Loucy (cell line): ENCODE data around the gene MBD5.

ENCODE experiments used
- H2AFZ ChIP-seq: fragments of 200-600 bp; sonication (generic); 2 replicates; pipeline ENCODE4 v1.6.0; 2016; ENCODE audit warnings: antibody characterized with exemption, mild to moderate bottlenecking, low read length, moderate library complexity
- H3F3A ChIP-seq: fragments of 200-600 bp; 2 replicates; pipeline ENCODE4 v1.6.0; 2016; ENCODE audit warnings: antibody characterized with exemption, low read depth, mild to moderate bottlenecking
- H3K27me3 ChIP-seq: fragments of 200-600 bp; sonication (generic); 2 replicates; pipeline ENCODE4 v1.6.1; 2014; ENCODE audit warnings: low read length, mild to moderate bottlenecking; ENCODE audit not compliant: insufficient read depth, poor library complexity, severe bottlenecking
- H3K36me3 ChIP-seq: fragments of 200-600 bp; sonication (generic); 2 replicates; pipeline ENCODE4 v1.6.1; 2016; ENCODE audit warnings: low read length; ENCODE audit not compliant: insufficient read depth
- H3K4me1 ChIP-seq: fragments of 200-600 bp; sonication (generic); 2 replicates; pipeline ENCODE4 v1.5.1; 2014; ENCODE audit warnings: low read length, mild to moderate bottlenecking; ENCODE audit not compliant: insufficient read depth, poor library complexity, severe bottlenecking
- H3K4me2 ChIP-seq: fragments of 200-600 bp; sonication (generic); 2 replicates; pipeline ENCODE4 v1.6.0; 2014; ENCODE audit warnings: antibody characterized with exemption, low read length, low read depth, mild to moderate bottlenecking; ENCODE audit not compliant: poor library complexity, severe bottlenecking
- H3K4me3 ChIP-seq: fragments of 200-600 bp; sonication (generic); 2 replicates; pipeline ENCODE4 v1.5.1; 2014; ENCODE audit warnings: low read length, mild to moderate bottlenecking, mixed read lengths; ENCODE audit not compliant: poor library complexity, severe bottlenecking
- H3K79me2 ChIP-seq: fragments of 200-600 bp; sonication (generic); 2 replicates; pipeline ENCODE4 v1.6.1; 2014; ENCODE audit warnings: low read length; ENCODE audit not compliant: insufficient read depth
- H3K9ac ChIP-seq: fragments of 200-600 bp; sonication (generic); 2 replicates; pipeline ENCODE4 v1.6.0; 2014; ENCODE audit warnings: mild to moderate bottlenecking, low read depth, low read length, moderate library complexity; ENCODE audit not compliant: poor library complexity, severe bottlenecking
- H3K9me2 ChIP-seq: fragments of 200-600 bp; sonication (generic); replicated peaks from 2 replicates; pipeline ENCODE4 v1.6.1; 2016; ENCODE audit warnings: low read depth, low read length, mixed read lengths
- H3K9me3 ChIP-seq: fragments of 200-600 bp; sonication (generic); 2 replicates; pipeline ENCODE4 v1.6.1; 2014; ENCODE audit warnings: mild to moderate bottlenecking, antibody characterized with exemption, low read length, low read depth; ENCODE audit not compliant: insufficient read depth
- H4K20me1 ChIP-seq: fragments of 200-600 bp; sonication (generic); 2 replicates; pipeline ENCODE4 v1.6.0; 2014; ENCODE audit warnings: antibody characterized with exemption, low read length, mild to moderate bottlenecking; ENCODE audit not compliant: insufficient read depth, poor library complexity, severe bottlenecking
- CTCF ChIP-seq: fragments of 200-600 bp; sonication (generic); conservative IDR thresholded peaks from 2 replicates; pipeline ENCODE4 v1.5.1; 2014; ENCODE audit warnings: mild to moderate bottlenecking, antibody characterized with exemption, low read length
- EZH2phosphoT487 ChIP-seq: fragments of 200-600 bp; IDR thresholded peaks from 2 replicates; pipeline ENCODE4 v1.6.1; 2018; ENCODE audit warnings: antibody characterized with exemption, mild to moderate bottlenecking, moderate library complexity, borderline replicate concordance

The MBD5 gene

DNA sequence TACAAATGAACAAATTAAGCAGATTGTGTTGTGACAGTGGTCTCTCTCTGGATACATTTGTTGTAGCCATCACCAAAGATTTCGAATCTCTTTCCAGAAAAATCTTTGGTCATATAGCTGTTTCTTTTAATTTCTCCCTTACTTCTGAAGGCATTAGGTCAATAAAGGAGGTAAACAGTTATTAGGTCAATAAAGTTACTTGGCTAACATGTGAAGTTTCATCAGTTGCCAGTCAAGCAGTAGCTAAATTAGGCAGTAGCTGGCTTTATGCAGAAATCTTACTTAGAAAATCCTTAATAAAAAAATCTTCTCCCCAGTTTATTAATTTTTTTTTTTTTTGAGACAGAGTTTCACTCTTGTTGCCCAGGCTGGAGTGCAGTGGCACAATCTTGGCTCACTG is 115.5 kb downstream of the MBD5 start:
- Histone ChIP-seq H4K20me1 (no peaks in the 10 kb centered on the region), H3K9me3 (no peaks in the 10 kb centered on the region), H2AFZ (no peak overlapping the region), H3F3A (no peaks in the 10 kb centered on the region), H3K4me1 (no peaks in the 10 kb centered on the region), H3K27me3 (no peaks in the 10 kb centered on the region), H3K79me2 (no peaks in the 10 kb centered on the region), H3K4me3 (no peak overlapping the region), H3K4me2 (no peak overlapping the region), H3K9ac (no peak overlapping the region), H3K9me2 (no peaks in the 10 kb centered on the region), H3K36me3 (no peaks in the 10 kb centered on the region)
- TF ChIP-seq EZH2phosphoT487 (no peak), CTCF (no peak)

- Histone ChIP-seq H3K79me2 (no peaks in the 10 kb centered on the region), H3K4me3 (no peak overlapping the region), H3K27me3 (no peaks in the 10 kb centered on the region), H2AFZ (no peak overlapping the region), H3K9ac (no peak overlapping the region), H3K4me1 (peaks cover 10% of the 10 kb centered on the region), H3K4me2 (no peak overlapping the region), H4K20me1 (no peaks in the 10 kb centered on the region), H3K9me2 (no peaks in the 10 kb centered on the region), H3F3A (no peaks in the 10 kb centered on the region), H3K36me3 (no peaks in the 10 kb centered on the region), H3K9me3 (no peaks in the 10 kb centered on the region)
- no peak for TF ChIP-seq EZH2phosphoT487
- TF ChIP-seq CTCF, result no peak
These were observed 141.1 kb downstream of the MBD5 start for GRCh38 chr2:148161909-148162435.

DNA sequence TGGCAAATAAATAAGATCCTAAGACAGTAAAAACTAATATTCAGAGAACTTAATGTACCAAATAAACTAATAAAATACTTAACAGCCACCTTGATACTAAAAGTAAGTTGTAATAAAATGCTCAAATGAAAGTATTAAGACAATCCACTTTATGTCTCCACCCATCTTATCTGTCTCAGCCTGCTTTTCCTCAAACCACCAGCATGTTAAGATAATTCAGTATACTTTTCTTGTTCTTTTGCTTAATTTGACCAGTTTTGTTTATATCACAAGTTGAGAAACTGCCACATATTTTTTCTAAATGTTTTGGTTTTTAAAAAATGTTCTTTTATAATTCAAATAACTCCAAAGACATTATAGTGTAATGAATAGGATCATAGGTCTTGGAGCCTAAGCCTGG is 142.0 kb downstream of the MBD5 start:
- Histone ChIP-seq H3K4me3 (no peak overlapping the region), H3K79me2 (no peaks in the 10 kb centered on the region), H2AFZ (no peak overlapping the region), H3K4me1 (peaks cover 10% of the 10 kb centered on the region), H3F3A (no peaks in the 10 kb centered on the region), H3K9me3 (no peaks in the 10 kb centered on the region), H3K27me3 (no peaks in the 10 kb centered on the region), H4K20me1 (no peaks in the 10 kb centered on the region), H3K9me2 (no peaks in the 10 kb centered on the region), H3K36me3 (no peaks in the 10 kb centered on the region), H3K9ac (no peak overlapping the region), H3K4me2 (no peak overlapping the region)
- TF ChIP-seq CTCF (no peak), EZH2phosphoT487 (no peak)
